ENCODE results near the gene ROBO2.

Gene ROBO2

DNA sequence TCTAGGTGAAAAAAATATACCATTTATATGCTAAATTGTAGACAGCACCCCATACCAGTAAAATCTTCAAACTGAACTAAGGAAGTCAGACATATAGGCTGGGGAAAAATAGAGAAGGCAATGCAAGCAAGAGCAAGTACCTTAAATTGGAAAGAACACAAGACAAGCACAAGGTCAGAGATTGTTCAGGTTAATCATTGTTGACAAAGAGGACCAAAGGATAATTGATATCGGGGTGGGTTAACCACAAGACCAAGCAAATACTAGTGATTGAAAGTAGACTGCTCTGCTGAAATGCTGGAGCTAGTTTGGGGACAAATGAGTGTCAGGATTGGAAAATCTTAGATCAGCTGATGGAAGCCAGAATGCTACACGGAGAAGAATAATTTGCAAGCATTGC is 499.8 kb downstream of the ROBO2 start:
- ChIA-PET CTCF (no interaction called here), POLR2A (no interaction called here)
- no peak for DNase-seq (ENCODE audit: extremely low spot score)
- TF ChIP-seq, protein P1, sequence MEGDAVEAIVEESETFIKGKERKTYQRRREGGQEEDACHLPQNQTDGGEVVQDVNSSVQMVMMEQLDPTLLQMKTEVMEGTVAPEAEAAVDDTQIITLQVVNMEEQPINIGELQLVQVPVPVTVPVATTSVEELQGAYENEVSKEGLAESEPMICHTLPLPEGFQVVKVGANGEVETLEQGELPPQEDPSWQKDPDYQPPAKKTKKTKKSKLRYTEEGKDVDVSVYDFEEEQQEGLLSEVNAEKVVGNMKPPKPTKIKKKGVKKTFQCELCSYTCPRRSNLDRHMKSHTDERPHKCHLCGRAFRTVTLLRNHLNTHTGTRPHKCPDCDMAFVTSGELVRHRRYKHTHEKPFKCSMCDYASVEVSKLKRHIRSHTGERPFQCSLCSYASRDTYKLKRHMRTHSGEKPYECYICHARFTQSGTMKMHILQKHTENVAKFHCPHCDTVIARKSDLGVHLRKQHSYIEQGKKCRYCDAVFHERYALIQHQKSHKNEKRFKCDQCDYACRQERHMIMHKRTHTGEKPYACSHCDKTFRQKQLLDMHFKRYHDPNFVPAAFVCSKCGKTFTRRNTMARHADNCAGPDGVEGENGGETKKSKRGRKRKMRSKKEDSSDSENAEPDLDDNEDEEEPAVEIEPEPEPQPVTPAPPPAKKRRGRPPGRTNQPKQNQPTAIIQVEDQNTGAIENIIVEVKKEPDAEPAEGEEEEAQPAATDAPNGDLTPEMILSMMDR (IDR thresholded peaks at IDR 0.05; ENCODE audit: control extremely low read depth, extremely low read depth, low read depth, missing control alignments): no peak

- ChIA-PET CTCF (interaction anchor here (1.4 to 1.5 kb wide), 2 partner anchors 9 to 15 kb away, joined by 3 read pairs; no protein-coding TSS in a partner anchor), POLR2A (no interaction called here)
- TF ChIP-seq, protein P1 (IDR thresholded peaks at IDR 0.05; ENCODE audit: control extremely low read depth, extremely low read depth, low read depth, missing control alignments): no peak
- DNase-seq (ENCODE audit: extremely low spot score): no peak
Observed at GRCh38 chr3:77541203-77541922, 501.5 kb downstream of the ROBO2 start.

DNA sequence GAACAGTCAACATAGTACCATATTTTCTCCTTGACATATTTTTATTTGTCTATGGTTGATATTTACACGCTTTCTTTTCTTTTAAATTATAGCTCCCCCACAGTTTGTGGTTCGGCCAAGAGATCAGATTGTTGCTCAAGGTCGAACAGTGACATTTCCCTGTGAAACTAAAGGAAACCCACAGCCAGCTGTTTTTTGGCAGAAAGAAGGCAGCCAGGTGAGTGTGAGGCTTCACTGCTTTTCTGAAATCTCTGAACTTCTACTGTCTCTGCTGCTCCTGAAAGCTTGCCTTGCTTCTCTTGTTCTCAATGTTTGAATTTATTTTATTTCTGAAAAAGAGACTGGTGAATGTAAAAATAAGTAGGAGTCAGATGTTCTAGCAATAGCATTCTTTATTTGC is 506.3 kb downstream of the ROBO2 start:
- ChIA-PET CTCF (interaction anchor here (1.0 to 1.5 kb wide), 2 partner anchors 9 to 11 kb away, joined by 3 to 4 read pairs; no protein-coding TSS in a partner anchor), POLR2A (no interaction called here)
- DNase-seq (ENCODE audit: extremely low spot score): no peak
- TF ChIP-seq, protein P1 (IDR thresholded peaks at IDR 0.05; ENCODE audit: control extremely low read depth, extremely low read depth, low read depth, missing control alignments): no peak

DNA sequence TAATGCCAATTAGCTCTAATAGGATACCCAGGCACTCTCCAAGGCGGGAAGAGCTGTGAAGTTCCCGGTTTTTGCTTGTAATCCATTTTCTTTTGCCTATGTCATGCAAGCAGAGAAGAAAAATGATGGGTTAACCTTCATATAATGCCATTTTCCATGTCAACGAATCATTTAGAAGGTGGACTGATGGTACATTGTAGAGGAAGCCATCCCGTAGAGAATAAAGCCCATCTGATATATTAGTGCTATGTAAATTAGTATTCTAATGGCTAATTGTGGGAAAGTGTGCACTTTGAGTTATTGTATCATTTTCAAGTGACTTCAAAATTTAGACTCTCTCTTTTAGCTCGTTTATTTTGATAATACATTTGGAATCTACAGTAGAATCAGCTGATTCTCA is 509.1 kb downstream of the ROBO2 start:
- CTCF ChIA-PET: interaction anchor here (1.6 kb wide), 1 partner anchor 20 kb away, joined by 3 read pairs; no protein-coding TSS in a partner anchor
- TF ChIP-seq, protein P1 (IDR thresholded peaks at IDR 0.05; ENCODE audit: control extremely low read depth, extremely low read depth, low read depth, missing control alignments): no peak
- no peak for DNase-seq (ENCODE audit: extremely low spot score)
- POLR2A ChIA-PET: no interaction called here

- DNase-seq (ENCODE audit: extremely low spot score): no peak
- CTCF ChIA-PET: no interaction called here
- POLR2A ChIA-PET: no interaction called here
- TF ChIP-seq, protein P1 (IDR thresholded peaks at IDR 0.05; ENCODE audit: control extremely low read depth, extremely low read depth, low read depth, missing control alignments): no peak
Observed at GRCh38 chr3:77553240-77553639, 513.3 kb downstream of the ROBO2 start.

DNA sequence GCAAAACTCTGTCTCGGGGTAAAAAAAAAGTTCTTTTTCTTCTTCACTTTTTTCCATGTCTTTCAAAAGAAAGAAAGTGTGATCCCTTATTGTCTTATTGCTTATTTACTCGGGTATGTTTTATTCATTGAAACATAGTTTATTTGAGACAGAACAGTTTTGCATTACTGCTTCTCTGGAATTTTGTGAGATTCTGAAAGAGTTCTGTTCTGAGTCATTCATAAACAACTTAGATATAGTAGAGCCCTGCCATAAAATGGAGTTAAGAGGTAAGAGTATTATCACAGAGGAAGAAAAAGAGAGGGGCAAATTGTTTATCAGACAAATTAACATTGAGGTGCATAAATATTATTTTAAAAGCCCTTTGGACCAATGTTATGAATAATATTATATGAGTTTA is 522.2 kb downstream of the ROBO2 start:
- POLR2A ChIA-PET: no interaction called here
- CTCF ChIA-PET: interaction anchor here (0.8 kb wide), 1 partner anchor 10 kb away, joined by 3 read pairs; no protein-coding TSS in a partner anchor
- TF ChIP-seq, protein P1 (IDR thresholded peaks at IDR 0.05; ENCODE audit: control extremely low read depth, extremely low read depth, low read depth, missing control alignments): no peak
- DNase-seq (ENCODE audit: extremely low spot score): no peak

All from GM10248 (cell line).